COLO668 (cell line): ENCODE data around the gene CPXM1.

ENCODE experiments used
- DNase-seq: peaks from one replicate; lab custom pipeline; 2025; ENCODE audit not compliant: unreplicated experiment; lab: John Stamatoyannopoulos, UW

Gene CPXM1

GRCh38 chr20:2750491-2751251 is 49.8 kb downstream of the CPXM1 start:
- DNase-seq = peak; percentile 44

- no peak for DNase-seq
Observed at GRCh38 chr20:2749951-2750490, 50.4 kb downstream of the CPXM1 start.

GRCh38 chr20:2749343-2749950 is 51.0 kb downstream of the CPXM1 start:
- DNase-seq = no peak

- no peak for DNase-seq
Observed at GRCh38 chr20:2748551-2749342, 51.7 kb downstream of the CPXM1 start.

GRCh38 chr20:2747676-2748235 is 52.7 kb downstream of the CPXM1 start:
- DNase-seq = no peak

- DNase-seq = no peak
Observed at GRCh38 chr20:2746636-2747265, 53.7 kb downstream of the CPXM1 start.

- DNase-seq = no peak
Observed at GRCh38 chr20:2745936-2746635, 54.3 kb downstream of the CPXM1 start.

GRCh38 chr20:2745060-2745910 is 55.1 kb downstream of the CPXM1 start:
- no peak for DNase-seq
